DND-41 (cell line): ENCODE results near the gene ALKAL2.

Source experiments
- EZH2 ChIP-seq: IDR thresholded peaks from 3 replicates; pipeline ENCODE4 v1.6.1; 2012; ENCODE audit warnings: borderline replicate concordance, low read depth, mild to moderate bottlenecking, moderate library complexity, low read length, inconsistent platforms; ENCODE audit not compliant: severe bottlenecking
- TF ChIP-seq, protein P1 (sequence below): IDR thresholded peaks from 2 replicates; pipeline ENCODE4 v1.5.1; 2012; ENCODE audit warnings: borderline replicate concordance, low read length, moderate library complexity, mild to moderate bottlenecking; ENCODE audit not compliant: poor library complexity, severe bottlenecking; ENCODE audit errors: extremely low read depth

- TF ChIP-seq, protein P1, sequence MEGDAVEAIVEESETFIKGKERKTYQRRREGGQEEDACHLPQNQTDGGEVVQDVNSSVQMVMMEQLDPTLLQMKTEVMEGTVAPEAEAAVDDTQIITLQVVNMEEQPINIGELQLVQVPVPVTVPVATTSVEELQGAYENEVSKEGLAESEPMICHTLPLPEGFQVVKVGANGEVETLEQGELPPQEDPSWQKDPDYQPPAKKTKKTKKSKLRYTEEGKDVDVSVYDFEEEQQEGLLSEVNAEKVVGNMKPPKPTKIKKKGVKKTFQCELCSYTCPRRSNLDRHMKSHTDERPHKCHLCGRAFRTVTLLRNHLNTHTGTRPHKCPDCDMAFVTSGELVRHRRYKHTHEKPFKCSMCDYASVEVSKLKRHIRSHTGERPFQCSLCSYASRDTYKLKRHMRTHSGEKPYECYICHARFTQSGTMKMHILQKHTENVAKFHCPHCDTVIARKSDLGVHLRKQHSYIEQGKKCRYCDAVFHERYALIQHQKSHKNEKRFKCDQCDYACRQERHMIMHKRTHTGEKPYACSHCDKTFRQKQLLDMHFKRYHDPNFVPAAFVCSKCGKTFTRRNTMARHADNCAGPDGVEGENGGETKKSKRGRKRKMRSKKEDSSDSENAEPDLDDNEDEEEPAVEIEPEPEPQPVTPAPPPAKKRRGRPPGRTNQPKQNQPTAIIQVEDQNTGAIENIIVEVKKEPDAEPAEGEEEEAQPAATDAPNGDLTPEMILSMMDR, result no peak
- no peak for TF ChIP-seq EZH2
These were observed 17.0 kb downstream of the ALKAL2 start for GRCh38 chr2:270861-271260.
